ENCODE data around the gene RGS6.

DNA sequence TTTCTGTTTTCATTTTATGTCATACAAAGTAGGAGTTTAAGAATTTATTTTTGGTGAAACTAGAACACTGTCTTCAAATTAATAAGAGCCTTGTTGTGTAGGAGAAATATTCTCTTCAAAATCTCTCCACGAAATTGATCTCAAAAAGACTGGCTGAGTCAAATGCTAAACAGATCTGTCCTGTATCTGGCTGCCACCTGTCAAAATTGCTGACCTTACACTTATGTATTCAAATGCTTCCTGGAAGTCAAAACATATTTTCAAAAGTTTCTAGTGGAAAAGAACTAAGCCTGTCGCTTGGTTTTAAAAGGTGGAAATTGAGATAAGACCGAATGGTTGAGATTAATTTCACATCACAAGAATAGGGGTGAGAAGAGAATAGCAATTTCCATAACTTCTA is 121.4 kb downstream of the RGS6 start:
- TF ChIP-seq, protein P1, sequence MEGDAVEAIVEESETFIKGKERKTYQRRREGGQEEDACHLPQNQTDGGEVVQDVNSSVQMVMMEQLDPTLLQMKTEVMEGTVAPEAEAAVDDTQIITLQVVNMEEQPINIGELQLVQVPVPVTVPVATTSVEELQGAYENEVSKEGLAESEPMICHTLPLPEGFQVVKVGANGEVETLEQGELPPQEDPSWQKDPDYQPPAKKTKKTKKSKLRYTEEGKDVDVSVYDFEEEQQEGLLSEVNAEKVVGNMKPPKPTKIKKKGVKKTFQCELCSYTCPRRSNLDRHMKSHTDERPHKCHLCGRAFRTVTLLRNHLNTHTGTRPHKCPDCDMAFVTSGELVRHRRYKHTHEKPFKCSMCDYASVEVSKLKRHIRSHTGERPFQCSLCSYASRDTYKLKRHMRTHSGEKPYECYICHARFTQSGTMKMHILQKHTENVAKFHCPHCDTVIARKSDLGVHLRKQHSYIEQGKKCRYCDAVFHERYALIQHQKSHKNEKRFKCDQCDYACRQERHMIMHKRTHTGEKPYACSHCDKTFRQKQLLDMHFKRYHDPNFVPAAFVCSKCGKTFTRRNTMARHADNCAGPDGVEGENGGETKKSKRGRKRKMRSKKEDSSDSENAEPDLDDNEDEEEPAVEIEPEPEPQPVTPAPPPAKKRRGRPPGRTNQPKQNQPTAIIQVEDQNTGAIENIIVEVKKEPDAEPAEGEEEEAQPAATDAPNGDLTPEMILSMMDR (IDR thresholded peaks at IDR 0.05), result no peak
- TF ChIP-seq POLR2A (IDR thresholded peaks at IDR 0.05), result no peak

Measured in breast epithelium (tissue), 3 donors.